Astrocyte (in vitro differentiated cells and primary cell): ENCODE data around the gene C1orf87.

Source experiments
- CTCF ChIP-seq: IDR thresholded peaks from 2 replicates; pipeline ENCODE4 v1.5.1; 2011; ENCODE audit warnings: low read depth, mild to moderate bottlenecking, inconsistent platforms, low read length, moderate library complexity; ENCODE audit not compliant: insufficient read depth
- EZH2 ChIP-seq: IDR thresholded peaks from 2 replicates; pipeline ENCODE4 v1.6.1; 2012; ENCODE audit warnings: mild to moderate bottlenecking, low read length, inconsistent platforms; ENCODE audit not compliant: insufficient read depth

GRCh38 chr1:60037669-60038068 lies 35.9 kb downstream of the C1orf87 start:
- no peak for TF ChIP-seq EZH2
- TF ChIP-seq CTCF = no peak
